PC-9 (cell line): Measurements from ENCODE around the gene AGXT. TPM values are rescaled to one million over a fixed set of nuclear protein-coding genes. Genes with fewer than 3 reads are reported as not detected.

Experiments used
- BruUV-seq: library from RNA; stranded (reverse); fragments of 400-500 nt; replicated peaks from 2 replicates; lab custom pipeline; 2021; lab: Mats Ljungman, UMichigan
- CTCF ChIA-PET: fragments of 300-600 bp; sonication (Branson Sonifier 250); formaldehyde crosslinking; loops from one replicate; lab custom pipeline; 2022; ENCODE audit warnings: antibody characterized with exemption; lab: Charles Lee
- POLR2A ChIA-PET: fragments of 300-600 bp; sonication (Branson Sonifier 250); formaldehyde crosslinking; loops from one replicate; lab custom pipeline; 2022; ENCODE audit warnings: antibody characterized with exemption; ENCODE audit not compliant: unreplicated experiment; lab: Charles Lee
- DNase-seq, 2 experiments: peaks; one replicate each; pipeline versions ENCODE4 v3.0.0 to v3.0.0-alpha.2; 2015 to 2022; ENCODE audit warnings: mixed read lengths in 1 of 2
- H2AFZ ChIP-seq: fragments of 200-600 bp; sonication (generic); 2 replicates; pipeline ENCODE4 v1.8.1; 2017; ENCODE audit warnings: antibody characterized with exemption
- H3F3A ChIP-seq: fragments of 200-600 bp; sonication (generic); 2 replicates; pipeline ENCODE4 v1.8.1; 2017; ENCODE audit warnings: antibody characterized with exemption, mild to moderate bottlenecking, low read depth; ENCODE audit not compliant: insufficient read depth
- H3K27ac ChIP-seq: fragments of 200-600 bp; sonication (generic); 2 replicates; pipeline ENCODE4 v1.6.1; 2016; ENCODE audit warnings: mixed run types
- H3K27me3 ChIP-seq: fragments of 200-600 bp; sonication (generic); 2 replicates; pipeline ENCODE4 v1.6.1; 2016; ENCODE audit warnings: low read depth, mixed run types; ENCODE audit not compliant: insufficient read depth
- H3K36me3 ChIP-seq: fragments of 200-600 bp; sonication (generic); 2 replicates; pipeline ENCODE4 v1.6.1; 2016; ENCODE audit warnings: low read depth, mixed run types
- H3K4me1 ChIP-seq: fragments of 200-600 bp; sonication (generic); replicated peaks from 2 replicates; pipeline ENCODE4 v1.6.1; 2016; ENCODE audit warnings: mixed run types; ENCODE audit not compliant: insufficient read depth
- H3K4me2 ChIP-seq: fragments of 200-600 bp; sonication (generic); 2 replicates; pipeline ENCODE4 v1.6.1; 2017; ENCODE audit warnings: mixed run types
- H3K4me3 ChIP-seq: fragments of 200-600 bp; sonication (generic); 2 replicates; pipeline ENCODE4 v1.6.1; 2016; ENCODE audit warnings: mixed run types
- H3K79me2 ChIP-seq: fragments of 200-600 bp; sonication (generic); 2 replicates; pipeline ENCODE4 v1.6.1; 2017; ENCODE audit warnings: low read depth, mixed run types
- H3K9me2 ChIP-seq: fragments of 200-600 bp; sonication (generic); 2 replicates; pipeline ENCODE4 v1.8.1; 2017; ENCODE audit warnings: mild to moderate bottlenecking; ENCODE audit not compliant: insufficient read depth
- H3K9me3 ChIP-seq: fragments of 200-600 bp; sonication (generic); 2 replicates; pipeline ENCODE4 v1.8.1; 2016; ENCODE audit warnings: low read depth; ENCODE audit not compliant: insufficient read depth
- H4K20me1 ChIP-seq: fragments of 200-600 bp; sonication (generic); 2 replicates; pipeline ENCODE4 v1.8.1; 2017; ENCODE audit not compliant: insufficient read depth
- CTCF ChIP-seq: fragments of 200-600 bp; sonication (generic); conservative IDR thresholded peaks from 2 replicates; pipeline ENCODE4 v1.6.1; 2017; ENCODE audit warnings: mixed run types, antibody characterized with exemption, mild to moderate bottlenecking, moderate library complexity
- EZH2 ChIP-seq: fragments of 200-600 bp; sonication (generic); IDR thresholded peaks from 2 replicates; pipeline ENCODE4 v1.8.0; 2017; ENCODE audit warnings: antibody characterized with exemption, low read depth
- intact Hi-C: fragments of 100-400 bp; cut with micrococcal nuclease; formaldehyde crosslinking; loops from one replicate; pipeline ENCODE4 v1.10.0; 2022; ENCODE audit not compliant: unreplicated experiment
- total RNA-seq: library from RNA; stranded (reverse); gene quantifications from 2 replicates; pipeline ENCODE4 v1.2.3, GENCODE V29; 2021

Gene AGXT
- total RNA-seq, 1 experiment from 2014 or later, result not detected

GRCh38 chr2:240927390-240927781 lies 58.8 kb downstream of the AGXT start:
- H4K20me1 ChIP-seq, result no peaks in the 10 kb centered on the region
- CTCF ChIA-PET, result interaction anchor here (0.7 kb wide), 1 partner anchor 658 kb away, joined by 6 read pairs; no protein-coding TSS in a partner anchor
- POLR2A ChIA-PET, result interaction anchor here (0.6 kb wide), 1 partner anchor 38 kb away, joined by 5 read pairs; no protein-coding TSS in a partner anchor
- no peak overlapping the region for H3K4me3 ChIP-seq
- no peaks in the 10 kb centered on the region for H3K4me1 ChIP-seq
- H3K4me2 ChIP-seq, result no peak overlapping the region
- H3K36me3 ChIP-seq, result no peaks in the 10 kb centered on the region
- TF ChIP-seq EZH2, result no peak
- TF ChIP-seq CTCF, result no peak
- DNase-seq, result no peak
- no peaks in the 10 kb centered on the region for H3K9me2 ChIP-seq
- peaks cover 20% of the 10 kb centered on the region for H3F3A ChIP-seq
- no peak overlapping the region for H2AFZ ChIP-seq
- H3K27me3 ChIP-seq, result peaks cover 46% of the 10 kb centered on the region
- intact Hi-C loops, result no loop called here
- no peaks in the 10 kb centered on the region for H3K79me2 ChIP-seq
- BruUV-seq, result no TSS peak
- H3K9me3 ChIP-seq, result no peaks in the 10 kb centered on the region
- H3K27ac ChIP-seq, result no peak overlapping the region

GRCh38 chr2:240928476-240929363 lies 60.1 kb downstream of the AGXT start:
- Histone ChIP-seq H3K27me3 (peaks cover 59% of the 10 kb centered on the region), H2AFZ (no peak overlapping the region), H3K79me2 (no peaks in the 10 kb centered on the region), H3K9me2 (no peaks in the 10 kb centered on the region), H3K4me1 (no peaks in the 10 kb centered on the region), H4K20me1 (no peaks in the 10 kb centered on the region), H3F3A (peaks cover 14% of the 10 kb centered on the region), H3K4me2 (no peak overlapping the region), H3K9me3 (no peaks in the 10 kb centered on the region), H3K27ac (no peak overlapping the region), H3K4me3 (no peak overlapping the region), H3K36me3 (no peaks in the 10 kb centered on the region)
- TF ChIP-seq EZH2 (no peak), CTCF (no peak)
- no TSS peak for BruUV-seq
- ChIA-PET CTCF (interaction anchor here (0.6 kb wide), 1 partner anchor 149 kb away, joined by 3 read pairs; no protein-coding TSS in a partner anchor), POLR2A (no interaction called here)
- DNase-seq, result no peak
- intact Hi-C loops, result no loop called here

GRCh38 chr2:240929364-240930095 lies 60.9 kb downstream of the AGXT start:
- Histone ChIP-seq H3K9me2 (no peaks in the 10 kb centered on the region), H3K27ac (no peak overlapping the region), H3K4me1 (no peaks in the 10 kb centered on the region), H3K4me3 (no peak overlapping the region), H2AFZ (no peak overlapping the region), H3K9me3 (no peaks in the 10 kb centered on the region), H3F3A (peaks cover 14% of the 10 kb centered on the region), H3K4me2 (no peak overlapping the region), H4K20me1 (no peaks in the 10 kb centered on the region), H3K27me3 (peaks cover 62% of the 10 kb centered on the region), H3K36me3 (no peaks in the 10 kb centered on the region), H3K79me2 (no peaks in the 10 kb centered on the region)
- POLR2A ChIA-PET, result no interaction called here
- CTCF ChIA-PET, result interaction anchor here (0.6 kb wide), 1 partner anchor 243 kb away, joined by 7 read pairs; no protein-coding TSS in a partner anchor
- intact Hi-C loops, result no loop called here
- DNase-seq, result no peak
- no TSS peak for BruUV-seq
- TF ChIP-seq CTCF (no peak), EZH2 (no peak)

Other genes starting within 250 kb of the AGXT start
- 1.1 and 2.5 TPM in 2 replicates for gene GPR35, start 243.3 kb upstream of the AGXT start, total RNA-seq
- not detected in 2 replicates for gene AQP12B, start 185.9 kb upstream of the AGXT start, total RNA-seq
- not detected in 2 replicates for gene AQP12A, start 177.0 kb upstream of the AGXT start, total RNA-seq
- not detected in 2 replicates for gene KIF1A, start 48.6 kb upstream of the AGXT start, total RNA-seq
- gene MAB21L4, start 27.3 kb downstream of the AGXT start, total RNA-seq, result 68.8 and 84.0 TPM in 2 replicates
- not detected in 2 replicates for gene CROCC2, start 37.5 kb downstream of the AGXT start, total RNA-seq
- 2.8 and 9.6 TPM in 2 replicates for gene SNED1, start 129.8 kb downstream of the AGXT start, total RNA-seq
- 38.6 and 42.8 TPM in 2 replicates for gene MTERF4, start 233.5 kb downstream of the AGXT start, total RNA-seq